GM21360 (cell line): Measurements from ENCODE around the gene MAST4.
"Not testable (repeated sequence)": the region's sequence is repeated elsewhere in the genome, so short reads cannot be mapped to it uniquely, and the experiment has no call there.

ENCODE experiments used
- ATAC-seq: cut with Tn5 transposase; IDR thresholded peaks from one replicate; pipeline ENCODE4 v1.9.1; 2021; ENCODE audit warnings: mild to moderate bottlenecking, moderate library complexity; ENCODE audit not compliant: unreplicated experiment

MAST4 gene

GRCh38 chr5:67168069-67168468 lies 571.9 kb downstream of the MAST4 start:
- no peak for ATAC-seq

GRCh38 chr5:67170767-67171166 lies 574.6 kb downstream of the MAST4 start:
- no peak for ATAC-seq

- ATAC-seq, result not testable (repeated sequence)
Measured at GRCh38 chr5:67173351-67173750, 577.2 kb downstream of the MAST4 start.

GRCh38 chr5:67173959-67174358 lies 577.8 kb downstream of the MAST4 start:
- ATAC-seq, result no peak

GRCh38 chr5:67176936-67177335 lies 580.7 kb downstream of the MAST4 start:
- no peak for ATAC-seq

- no peak for ATAC-seq
Measured at GRCh38 chr5:67178085-67178484, 581.9 kb downstream of the MAST4 start.

- ATAC-seq, result no peak
Measured at GRCh38 chr5:67178966-67179365, 582.8 kb downstream of the MAST4 start.

GRCh38 chr5:67179697-67180361 lies 583.6 kb downstream of the MAST4 start:
- no peak for ATAC-seq

- no peak for ATAC-seq
Measured at GRCh38 chr5:67181648-67182221, 585.5 kb downstream of the MAST4 start.

- no peak for ATAC-seq
Measured at GRCh38 chr5:67182301-67182790, 586.2 kb downstream of the MAST4 start.

- no peak for ATAC-seq
Measured at GRCh38 chr5:67183859-67184258, 587.7 kb downstream of the MAST4 start.

GRCh38 chr5:67187006-67187715 lies 591.0 kb downstream of the MAST4 start:
- ATAC-seq, result peak; percentile 51

GRCh38 chr5:67188274-67189078 lies 592.3 kb downstream of the MAST4 start:
- no peak for ATAC-seq

GRCh38 chr5:67189079-67189354 lies 592.8 kb downstream of the MAST4 start:
- ATAC-seq, result no peak

- ATAC-seq, result no peak
Measured at GRCh38 chr5:67189931-67190330, 593.7 kb downstream of the MAST4 start.

GRCh38 chr5:67190410-67190809 lies 594.2 kb downstream of the MAST4 start:
- ATAC-seq, result no peak

GRCh38 chr5:67190861-67191260 lies 594.7 kb downstream of the MAST4 start:
- ATAC-seq, result no peak

GRCh38 chr5:67192719-67193438 lies 596.7 kb downstream of the MAST4 start:
- ATAC-seq, result no peak

- no peak for ATAC-seq
Measured at GRCh38 chr5:67193439-67193807, 597.2 kb downstream of the MAST4 start.

- no peak for ATAC-seq
Measured at GRCh38 chr5:67194166-67194565, 598.0 kb downstream of the MAST4 start.
